ENCODE measurements around the gene MIPOL1. TPM values are rescaled to one million over a fixed set of nuclear protein-coding genes. Genes with fewer than 3 reads are reported as not detected.

Gene MIPOL1
- total and polyA plus RNA-seq, 2 of the 13 experiments (the other 11 are each of a cell fraction or from before 2014, with no cell fraction given), result 8.6 to 34.2 TPM

GRCh38 chr14:37559386-37559785 is 361.6 kb downstream of the MIPOL1 start:
- Histone ChIP-seq H3K9ac (ENCODE audit: insufficient read depth, low read depth, low read length) (no peak overlapping the region), H3K79me2 (ENCODE audit: insufficient read depth, low read length) (no peaks in the 10 kb centered on the region), H3K27ac (ENCODE audit: extremely low read length, insufficient read depth, low read length) (no peak overlapping the region), H3K4me3 (replicated peaks in 1 of 3; ENCODE audit: insufficient read depth in 1 of 3, low read depth in 2 of 3, low read length in 3 of 3) (no peak overlapping the region), H3K4me1 (ENCODE audit: insufficient read depth, low read length) (peaks cover 30% of the 10 kb centered on the region), H3K36me3 (replicated peaks in 1 of 2; ENCODE audit: control insufficient read depth in 1 of 2, insufficient read depth in 2 of 2, low read length in 2 of 2) (no peaks in the 10 kb centered on the region), H4K20me1 (ENCODE audit: insufficient read depth, low read length) (no peaks in the 10 kb centered on the region), H3K9me3 (ENCODE audit: low read length) (no peaks in the 10 kb centered on the region), H3K27me3 (ENCODE audit: control insufficient read depth in 1 of 2, insufficient read depth in 2 of 2, low read length in 2 of 2) (no peaks in the 10 kb centered on the region), H3K4me2 (ENCODE audit: low read depth, low read length) (no peak overlapping the region), H2AFZ (ENCODE audit: low read length) (no peak overlapping the region)
- DNase-seq (ENCODE audit: low spot score), result no peak
- TF ChIP-seq KLF9 (CRISPR knock-in tag; IDR thresholded peaks at IDR 0.05; ENCODE audit: low read depth), result no peak
- TF ChIP-seq EHMT2 (IDR thresholded peaks at IDR 0.05; ENCODE audit: borderline replicate concordance, low read depth, low read length), result 0 out of 2 replicates have a peak, but pooled peaks have one; percentile 6
- no peak for TF ChIP-seq ZNF382 (CRISPR knock-in tag; IDR thresholded peaks at IDR 0.05; ENCODE audit: borderline replicate concordance)
- TF ChIP-seq KDM5B (CRISPR knock-in tag; IDR thresholded peaks at IDR 0.05; ENCODE audit: borderline replicate concordance), result no peak
- TF ChIP-seq ZNF737 (CRISPR knock-in tag; IDR thresholded peaks at IDR 0.05; ENCODE audit: borderline replicate concordance), result no peak
- TF ChIP-seq, protein P1, sequence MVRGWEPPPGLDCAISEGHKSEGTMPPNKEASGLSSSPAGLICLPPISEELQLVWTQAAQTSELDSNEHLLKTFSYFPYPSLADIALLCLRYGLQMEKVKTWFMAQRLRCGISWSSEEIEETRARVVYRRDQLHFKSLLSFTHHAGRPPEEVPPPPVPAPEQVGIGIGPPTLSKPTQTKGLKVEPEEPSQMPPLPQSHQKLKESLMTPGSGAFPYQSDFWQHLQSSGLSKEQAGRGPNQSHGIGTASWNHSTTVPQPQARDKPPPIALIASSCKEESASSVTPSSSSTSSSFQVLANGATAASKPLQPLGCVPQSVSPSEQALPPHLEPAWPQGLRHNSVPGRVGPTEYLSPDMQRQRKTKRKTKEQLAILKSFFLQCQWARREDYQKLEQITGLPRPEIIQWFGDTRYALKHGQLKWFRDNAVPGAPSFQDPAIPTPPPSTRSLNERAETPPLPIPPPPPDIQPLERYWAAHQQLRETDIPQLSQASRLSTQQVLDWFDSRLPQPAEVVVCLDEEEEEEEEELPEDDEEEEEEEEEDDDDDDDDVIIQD (CRISPR knock-in tag; IDR thresholded peaks at IDR 0.05; ENCODE audit: low read depth), result peak; percentile 38; the same call in 1 of the 2 replicates
- no peak for TF ChIP-seq PCBP2 (optimal IDR thresholded peaks at IDR 0.05; ENCODE audit: low read depth, low read length, poor library complexity, severe bottlenecking)
- TF ChIP-seq ATF1 (CRISPR knock-in tag; IDR thresholded peaks at IDR 0.05), result no peak
- no peak for TF ChIP-seq ZNF530 (CRISPR knock-in tag; IDR thresholded peaks at IDR 0.05; ENCODE audit: low read depth)
- no peak for TF ChIP-seq ZNF101 (CRISPR knock-in tag; IDR thresholded peaks at IDR 0.05; ENCODE audit: borderline replicate concordance, low read depth)
- TF ChIP-seq ZNF292 (CRISPR knock-in tag; IDR thresholded peaks at IDR 0.05; ENCODE audit: borderline replicate concordance, low read depth), result no peak
- ChIA-PET CTCF (ENCODE audit: low intra/inter-chr PET ratio, low total read pairs) (no interaction called here), POLR2A (interaction anchor here (1.0 to 1.4 kb wide), 2 partner anchors 12 to 36 kb away, joined by 3 to 4 read pairs; partner anchors contain the start of genes FOXA1 and TTC6)
- ATAC-seq, result peak; percentile 41; the same call in 2 of the 3 replicates
- no peak for FAIRE-seq
- intact Hi-C loops (cut with micrococcal nuclease; ENCODE audit: unreplicated experiment) (no loop called here), in situ Hi-C loops (cut with HindIII; ENCODE audit: extremely low pct_ligation_motif_present, low pct_unique_long_range_greater_than_20kb) (no loop called here)
- no TSS peak for BruUV-seq (replicated peaks)
- WGBS (ENCODE audit: low lambda C conversion rate), result 91% methylated on average over 6 of the region's 6 CpGs
